Karpas-422 (cell line): ENCODE data around the gene ZCCHC17. TPM values are rescaled to one million over a fixed set of nuclear protein-coding genes. Genes with fewer than 3 reads are reported as not detected.

Source experiments
- DNase-seq: peaks from one replicate; pipeline ENCODE4 v3.0.0-alpha.2; 2015
- H2AFZ ChIP-seq: fragments of 200-600 bp; sonication (generic); 2 replicates; pipeline ENCODE4 v1.6.1; 2014; ENCODE audit warnings: antibody characterized with exemption, low read length, mixed read lengths
- H3K27ac ChIP-seq: fragments of 200-600 bp; sonication (generic); 2 replicates; pipeline ENCODE4 v1.5.1; 2014; ENCODE audit warnings: mild to moderate bottlenecking, low read length, moderate library complexity
- H3K27me3 ChIP-seq: fragments of 200-600 bp; sonication (generic); 2 replicates; pipeline ENCODE4 v1.6.1; 2014; ENCODE audit warnings: low read length, mixed read lengths
- H3K36me3 ChIP-seq: fragments of 200-600 bp; sonication (generic); 2 replicates; pipeline ENCODE4 v1.6.1; 2014; ENCODE audit warnings: low read length, mixed read lengths; ENCODE audit not compliant: insufficient read depth
- H3K4me1 ChIP-seq: fragments of 200-600 bp; sonication (generic); 2 replicates; pipeline ENCODE4 v1.6.1; 2014; ENCODE audit warnings: mild to moderate bottlenecking, low read length, mixed read lengths
- H3K4me2 ChIP-seq: fragments of 200-600 bp; sonication (generic); 2 replicates; pipeline ENCODE4 v1.6.1; 2014; ENCODE audit warnings: low read length, low read depth, mild to moderate bottlenecking; ENCODE audit not compliant: poor library complexity, severe bottlenecking
- H3K4me3 ChIP-seq: fragments of 200-600 bp; sonication (generic); 2 replicates; pipeline ENCODE4 v1.5.1; 2014; ENCODE audit warnings: mild to moderate bottlenecking, antibody characterized with exemption, low read length, mixed read lengths
- H3K79me2 ChIP-seq: fragments of 200-600 bp; sonication (generic); 2 replicates; pipeline ENCODE4 v1.6.1; 2014; ENCODE audit warnings: mild to moderate bottlenecking, low read length, mixed read lengths
- H3K9ac ChIP-seq: fragments of 200-600 bp; sonication (generic); 2 replicates; pipeline ENCODE4 v1.6.0; 2014; ENCODE audit warnings: low read length
- H3K9me2 ChIP-seq: fragments of 200-600 bp; sonication (generic), shearing (Covaris generic); replicated peaks from 2 replicates; pipeline ENCODE4 v1.6.0; 2014; ENCODE audit warnings: mild to moderate bottlenecking, low read length, moderate library complexity; ENCODE audit not compliant: insufficient read depth
- H3K9me3 ChIP-seq: fragments of 300-700, 200-600 bp; sonication (generic); 2 replicates; pipeline ENCODE4 v1.6.1; 2014; ENCODE audit warnings: low read length, mixed read lengths
- H4K20me1 ChIP-seq: fragments of 200-600 bp; sonication (generic); 2 replicates; pipeline ENCODE4 v1.6.1; 2014; ENCODE audit warnings: mild to moderate bottlenecking, antibody characterized with exemption, low read length, low read depth; ENCODE audit not compliant: insufficient read depth
- total RNA-seq: library from RNA; depleted of rRNA; stranded (reverse); fragments of >200 nt; shearing (Covaris generic); gene quantifications from 2 replicates; pipeline ENCODE4 v1.2.3, GENCODE V29; 2014; ENCODE audit warnings: low replicate concordance

Gene ZCCHC17
- total RNA-seq, 1 experiment from 2014 or later: 18.5 TPM

- no peaks in the 10 kb centered on the region for H4K20me1 ChIP-seq
- no peaks in the 10 kb centered on the region for H3K9me2 ChIP-seq
- H3K36me3 ChIP-seq: no peaks in the 10 kb centered on the region
- H3K4me1 ChIP-seq: no peaks in the 10 kb centered on the region; the same call in 1 of the 2 replicates
- no peaks in the 10 kb centered on the region for H3K79me2 ChIP-seq
- H3K27ac ChIP-seq: no peak overlapping the region
- H3K9ac ChIP-seq: no peak overlapping the region
- no peak for DNase-seq
- H2AFZ ChIP-seq: no peak overlapping the region
- H3K27me3 ChIP-seq: no peaks in the 10 kb centered on the region
- no peak overlapping the region for H3K4me2 ChIP-seq
- no peak overlapping the region for H3K4me3 ChIP-seq
- no peaks in the 10 kb centered on the region for H3K9me3 ChIP-seq
Measured at GRCh38 chr1:31372751-31373055, 75.9 kb downstream of the ZCCHC17 start.

- Histone ChIP-seq H3K36me3 (no peaks in the 10 kb centered on the region), H3K4me1 (no peaks in the 10 kb centered on the region; the same call in 1 of the 2 replicates), H4K20me1 (no peaks in the 10 kb centered on the region), H3K4me3 (no peak within 1 kb of the TSS), H3K9me3 (no peaks in the 10 kb centered on the region), H3K9me2 (no peaks in the 10 kb centered on the region), H3K27ac (no peak within 1 kb of the TSS), H3K4me2 (no peak within 1 kb of the TSS), H3K9ac (no peak within 1 kb of the TSS), H2AFZ (no peak within 1 kb of the TSS), H3K27me3 (no peaks in the 10 kb centered on the region), H3K79me2 (no peaks in the 10 kb centered on the region)
- no peak for DNase-seq
Measured at GRCh38 chr1:31373056-31373896, 76.4 kb downstream of the ZCCHC17 start, which contains the start of gene FABP3. Gene FABP3, minus strand, starts transcription at chr1:31373076. Its CDS starts 62 bp downstream, at chr1:31373014.

- H4K20me1 ChIP-seq: no peaks in the 10 kb centered on the region
- no peaks in the 10 kb centered on the region; the same call in 1 of the 2 replicates for H3K4me1 ChIP-seq
- no peaks in the 10 kb centered on the region for H3K36me3 ChIP-seq
- H3K4me3 ChIP-seq: no peak overlapping the region
- H2AFZ ChIP-seq: no peak overlapping the region
- no peak overlapping the region for H3K9ac ChIP-seq
- no peak overlapping the region for H3K4me2 ChIP-seq
- no peaks in the 10 kb centered on the region for H3K9me2 ChIP-seq
- no peaks in the 10 kb centered on the region for H3K27me3 ChIP-seq
- no peaks in the 10 kb centered on the region for H3K9me3 ChIP-seq
- no peaks in the 10 kb centered on the region for H3K79me2 ChIP-seq
- DNase-seq: no peak
- H3K27ac ChIP-seq: no peak overlapping the region
Measured at GRCh38 chr1:31373897-31374486, 77.2 kb downstream of the ZCCHC17 start.

- H3K27me3 ChIP-seq: no peaks in the 10 kb centered on the region
- H3K4me3 ChIP-seq: no peak overlapping the region
- H3K4me1 ChIP-seq: no peaks in the 10 kb centered on the region; the same call in 1 of the 2 replicates
- no peaks in the 10 kb centered on the region for H3K9me2 ChIP-seq
- no peaks in the 10 kb centered on the region for H4K20me1 ChIP-seq
- no peak overlapping the region for H3K4me2 ChIP-seq
- no peak overlapping the region for H3K27ac ChIP-seq
- no peak for DNase-seq
- no peak overlapping the region for H3K9ac ChIP-seq
- H3K79me2 ChIP-seq: no peaks in the 10 kb centered on the region
- no peak overlapping the region for H2AFZ ChIP-seq
- H3K9me3 ChIP-seq: no peaks in the 10 kb centered on the region
- H3K36me3 ChIP-seq: no peaks in the 10 kb centered on the region
Measured at GRCh38 chr1:31374511-31375196, 77.8 kb downstream of the ZCCHC17 start.

- no peak overlapping the region for H3K4me3 ChIP-seq
- no peaks in the 10 kb centered on the region for H3K36me3 ChIP-seq
- no peak overlapping the region for H3K27ac ChIP-seq
- no peak overlapping the region for H3K9ac ChIP-seq
- H3K79me2 ChIP-seq: no peaks in the 10 kb centered on the region
- no peaks in the 10 kb centered on the region for H3K9me2 ChIP-seq
- DNase-seq: no peak
- no peaks in the 10 kb centered on the region for H3K9me3 ChIP-seq
- no peaks in the 10 kb centered on the region; the same call in 1 of the 2 replicates for H3K4me1 ChIP-seq
- H2AFZ ChIP-seq: no peak overlapping the region
- no peaks in the 10 kb centered on the region for H3K27me3 ChIP-seq
- H4K20me1 ChIP-seq: no peaks in the 10 kb centered on the region
- H3K4me2 ChIP-seq: no peak overlapping the region
Measured at GRCh38 chr1:31376375-31377134, 79.7 kb downstream of the ZCCHC17 start.

GRCh38 chr1:31377364-31377863 lies 80.6 kb downstream of the ZCCHC17 start:
- no peak overlapping the region for H3K4me3 ChIP-seq
- no peak overlapping the region for H3K4me2 ChIP-seq
- H3K4me1 ChIP-seq: no peaks in the 10 kb centered on the region; the same call in 1 of the 2 replicates
- H3K27me3 ChIP-seq: no peaks in the 10 kb centered on the region
- no peak overlapping the region for H3K9ac ChIP-seq
- DNase-seq: no peak
- H4K20me1 ChIP-seq: no peaks in the 10 kb centered on the region
- H3K27ac ChIP-seq: no peak overlapping the region
- H3K79me2 ChIP-seq: no peaks in the 10 kb centered on the region
- H2AFZ ChIP-seq: no peak overlapping the region
- no peaks in the 10 kb centered on the region for H3K36me3 ChIP-seq
- no peaks in the 10 kb centered on the region for H3K9me3 ChIP-seq
- H3K9me2 ChIP-seq: no peaks in the 10 kb centered on the region

GRCh38 chr1:31378001-31378400 lies 81.2 kb downstream of the ZCCHC17 start:
- Histone ChIP-seq H3K9ac (no peak overlapping the region), H2AFZ (no peak overlapping the region), H3K27me3 (no peaks in the 10 kb centered on the region), H3K4me2 (no peak overlapping the region), H3K9me3 (no peaks in the 10 kb centered on the region), H4K20me1 (no peaks in the 10 kb centered on the region), H3K9me2 (no peaks in the 10 kb centered on the region), H3K27ac (no peak overlapping the region), H3K79me2 (no peaks in the 10 kb centered on the region), H3K36me3 (no peaks in the 10 kb centered on the region), H3K4me3 (no peak overlapping the region), H3K4me1 (no peaks in the 10 kb centered on the region; the same call in 1 of the 2 replicates)
- no peak for DNase-seq
